OCI-M2 (cell line): ENCODE data around the gene PPM1E.
"Not testable (repeated sequence)": the region's sequence is repeated elsewhere in the genome, so short reads cannot be mapped to it uniquely, and the experiment has no call there.

Experiments
- DNase-seq: peaks from one replicate; lab custom pipeline; 2025; ENCODE audit not compliant: unreplicated experiment; lab: John Stamatoyannopoulos, UW

The PPM1E gene

DNA sequence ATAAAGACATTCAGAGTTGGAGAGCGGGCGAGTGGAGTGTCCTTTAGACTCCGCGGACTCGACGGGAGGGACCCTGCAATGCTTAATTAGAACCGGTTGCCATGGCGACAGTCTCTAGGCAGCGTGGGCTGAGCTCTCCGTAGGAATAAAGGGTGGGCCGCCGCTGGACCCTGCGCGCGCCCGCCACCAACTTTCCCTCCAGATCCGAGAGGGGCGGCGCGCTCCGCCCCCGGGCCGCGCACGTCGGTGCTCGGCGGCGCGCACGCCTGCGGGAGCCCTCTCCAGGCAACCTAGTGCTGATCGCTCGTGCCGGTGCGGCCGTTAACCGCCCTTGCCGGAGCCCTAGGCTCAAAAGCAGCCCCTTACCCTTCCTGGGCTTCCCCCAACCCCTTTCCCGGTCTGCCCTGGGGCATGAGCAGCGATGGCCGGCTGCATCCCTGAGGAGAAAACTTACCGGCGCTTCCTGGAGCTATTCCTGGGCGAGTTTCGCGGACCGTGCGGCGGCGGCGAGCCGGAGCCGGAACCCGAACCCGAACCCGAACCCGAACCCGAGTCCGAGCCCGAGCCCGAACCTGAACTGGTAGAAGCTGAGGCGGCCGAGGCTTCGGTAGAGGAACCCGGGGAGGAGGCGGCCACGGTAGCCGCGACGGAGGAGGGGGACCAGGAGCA is at the start of gene PPM1E:
Gene PPM1E (plus strand): TSS at position 278 of the 669 bp plus-strand sequence.
- no peak for DNase-seq

DNA sequence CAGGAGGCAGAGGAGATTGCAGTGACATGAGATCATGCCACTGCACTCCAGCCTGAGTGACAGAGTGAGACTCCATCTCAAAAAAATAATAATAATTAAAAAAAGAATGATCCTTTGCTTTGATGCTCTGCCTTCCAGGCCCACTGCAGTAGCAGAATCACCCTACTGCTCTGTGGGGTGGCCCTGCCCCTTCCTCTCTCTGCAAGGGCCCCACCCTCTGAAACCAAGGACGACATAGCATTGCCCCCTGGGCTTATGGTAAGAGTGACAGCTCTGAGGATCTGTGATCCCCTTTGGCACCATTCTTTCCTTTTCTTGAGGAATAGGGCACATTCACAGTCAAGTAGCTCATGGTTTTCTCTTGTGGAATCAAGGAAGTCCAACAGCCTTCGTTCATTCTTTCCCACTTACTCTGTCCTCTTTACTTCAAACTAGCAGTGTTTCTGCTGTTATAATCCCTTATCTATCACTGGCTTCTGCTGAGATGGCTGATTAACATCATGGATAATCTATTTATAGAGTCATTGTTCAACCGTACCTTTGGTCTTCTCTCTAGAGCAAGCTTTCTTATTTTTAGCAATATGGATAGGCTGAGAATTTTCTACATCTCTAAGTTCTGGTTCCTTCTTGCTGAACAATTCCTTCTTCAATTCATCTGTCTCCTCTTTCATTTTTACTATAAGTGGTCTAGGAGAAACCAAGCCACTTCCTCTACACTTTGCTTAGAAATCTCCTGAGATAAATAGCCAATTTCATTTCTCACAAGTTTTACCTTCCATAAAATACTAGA is 49.1 kb upstream of the PPM1E start:
- no peak for DNase-seq

DNA sequence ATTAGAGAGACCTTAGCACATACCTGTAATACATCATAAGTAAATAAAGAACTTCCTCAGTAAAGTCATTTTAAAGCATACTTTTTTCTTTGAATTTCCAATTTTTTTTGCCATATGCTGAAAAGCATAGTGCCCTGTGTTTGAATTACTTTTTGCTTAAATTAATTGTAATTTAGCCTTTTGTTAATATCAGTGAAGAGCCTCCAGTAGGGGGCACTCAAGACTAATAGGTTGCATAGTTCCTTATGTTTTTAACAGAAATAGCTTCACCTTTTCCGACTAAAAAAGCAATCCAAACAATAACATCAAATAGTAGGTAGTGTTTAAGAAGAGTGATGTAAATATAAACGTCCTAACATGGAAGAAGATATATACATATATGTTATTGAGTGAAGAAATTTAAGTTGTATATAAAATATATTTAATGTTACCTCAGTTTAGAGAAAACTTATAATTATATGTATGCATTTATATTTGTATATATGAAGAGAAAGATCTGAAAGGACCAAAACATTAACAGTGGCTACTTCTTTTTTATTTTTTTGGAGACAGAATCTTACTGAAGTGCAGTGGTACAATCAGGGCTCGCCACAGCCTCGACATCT is 44.6 kb upstream of the PPM1E start:
- DNase-seq: no peak

DNA sequence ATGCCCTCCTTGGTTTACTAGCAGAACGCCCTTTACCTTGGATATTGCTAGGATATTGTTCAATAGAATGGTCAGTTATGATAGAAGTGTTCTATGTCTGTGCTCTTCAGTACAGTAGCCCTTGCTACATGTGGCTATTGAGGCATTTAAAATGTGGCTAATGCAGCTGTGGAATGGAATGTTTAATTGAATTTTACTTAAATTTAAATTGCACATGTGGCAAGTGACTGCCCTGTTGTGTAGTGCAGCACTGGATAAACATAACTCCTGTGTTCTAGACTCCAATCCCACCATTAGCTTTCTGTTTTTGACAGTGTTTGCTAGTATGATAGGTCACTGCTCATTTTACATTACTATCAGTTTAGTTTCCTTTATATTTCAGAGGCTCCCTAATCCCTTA is 33.4 kb upstream of the PPM1E start:
- no peak for DNase-seq

DNA sequence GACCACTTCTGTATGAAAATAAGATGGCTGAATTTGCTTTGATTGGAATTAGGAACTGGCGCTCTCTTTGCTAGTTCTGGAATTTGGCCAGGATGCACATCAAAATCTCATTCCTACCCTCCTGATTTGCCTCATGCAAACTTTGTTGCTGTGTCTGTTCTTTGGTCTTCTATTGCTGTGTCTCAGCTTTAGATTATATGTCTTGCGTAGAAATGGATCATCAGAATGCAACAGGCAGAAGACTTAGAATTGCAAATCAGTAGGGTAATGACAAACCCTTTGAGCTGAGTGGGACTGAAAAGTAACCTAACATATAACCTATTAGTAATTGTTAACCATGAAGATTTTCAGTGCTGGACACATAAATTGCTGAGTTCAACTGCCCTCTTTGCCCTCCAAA is 33.0 kb upstream of the PPM1E start:
- DNase-seq: no peak

DNA sequence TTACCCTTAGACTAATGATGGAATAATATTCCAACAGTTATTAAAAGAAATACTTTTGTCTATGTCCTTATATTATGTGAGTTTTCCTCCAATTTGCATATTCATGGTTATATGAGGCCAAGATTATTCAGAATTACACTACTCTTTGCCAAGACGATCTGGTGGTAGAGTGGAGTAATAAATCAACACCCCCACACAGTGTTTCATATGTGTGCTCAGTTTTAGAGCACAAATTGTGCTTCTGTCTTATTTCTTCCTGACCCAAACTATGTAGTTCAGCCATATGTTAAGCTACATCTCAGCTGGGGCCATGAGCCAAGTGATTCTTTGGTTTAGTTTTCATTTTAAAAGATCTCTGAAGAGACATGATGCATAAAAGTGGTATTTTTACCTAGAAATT is 26.9 kb upstream of the PPM1E start:
- no peak for DNase-seq

DNA sequence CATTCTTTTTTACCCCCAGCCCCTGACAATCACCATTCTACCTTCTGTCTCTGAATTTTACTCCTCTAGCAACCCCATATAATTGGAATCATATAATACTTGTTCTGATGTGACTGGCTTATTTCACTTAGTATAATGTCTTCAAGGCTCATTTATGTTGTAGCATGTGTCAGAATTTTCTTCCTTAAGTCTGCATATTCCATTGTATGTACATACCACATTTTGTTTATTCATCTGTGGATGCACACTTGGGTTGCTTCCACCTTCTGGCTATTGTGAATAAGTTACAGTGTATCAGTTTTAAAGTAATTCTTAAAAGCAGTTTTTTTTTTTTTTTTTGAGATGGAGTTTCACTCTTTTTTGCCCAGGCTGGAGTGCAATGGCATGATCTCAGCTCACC is 24.7 kb upstream of the PPM1E start:
- DNase-seq: no peak

DNA sequence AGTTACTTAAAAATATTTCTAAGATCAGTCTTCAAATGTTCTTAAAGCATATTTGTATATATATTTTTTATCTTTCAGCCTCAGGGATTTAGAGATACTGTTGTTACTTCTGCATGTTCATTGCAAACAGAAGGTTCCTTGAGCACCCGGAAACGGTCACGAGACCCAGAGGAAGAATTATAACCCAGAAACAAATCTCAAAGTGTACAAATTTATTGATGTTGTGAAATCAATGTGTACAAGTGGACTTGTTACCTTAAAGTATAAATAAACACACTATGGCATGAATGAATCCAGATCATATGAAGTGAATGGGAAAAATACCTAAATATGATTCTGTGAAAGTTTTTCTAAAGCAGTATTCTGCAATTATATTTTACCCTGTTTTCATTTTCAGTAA is 21.6 kb upstream of the PPM1E start:
- no peak for DNase-seq

DNA sequence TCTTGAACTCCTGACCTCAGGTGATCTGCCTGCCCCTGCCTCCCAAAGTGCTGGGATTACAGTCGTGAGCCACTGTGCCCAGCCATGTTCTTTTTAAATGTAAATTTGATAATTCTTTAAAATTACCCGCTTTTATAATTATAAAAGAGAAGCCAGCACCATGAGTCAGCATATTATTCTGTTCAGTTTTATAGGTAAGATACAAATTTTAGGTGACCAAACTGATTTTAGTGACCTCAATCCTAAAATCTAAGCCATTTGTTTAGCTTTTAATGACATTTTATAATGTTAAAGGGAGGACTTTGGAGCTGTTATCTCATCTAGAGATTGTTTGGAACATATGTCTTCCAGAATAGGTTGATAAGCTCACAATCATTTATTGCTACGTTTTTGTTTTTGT is 20.8 kb upstream of the PPM1E start:
- no peak for DNase-seq

DNA sequence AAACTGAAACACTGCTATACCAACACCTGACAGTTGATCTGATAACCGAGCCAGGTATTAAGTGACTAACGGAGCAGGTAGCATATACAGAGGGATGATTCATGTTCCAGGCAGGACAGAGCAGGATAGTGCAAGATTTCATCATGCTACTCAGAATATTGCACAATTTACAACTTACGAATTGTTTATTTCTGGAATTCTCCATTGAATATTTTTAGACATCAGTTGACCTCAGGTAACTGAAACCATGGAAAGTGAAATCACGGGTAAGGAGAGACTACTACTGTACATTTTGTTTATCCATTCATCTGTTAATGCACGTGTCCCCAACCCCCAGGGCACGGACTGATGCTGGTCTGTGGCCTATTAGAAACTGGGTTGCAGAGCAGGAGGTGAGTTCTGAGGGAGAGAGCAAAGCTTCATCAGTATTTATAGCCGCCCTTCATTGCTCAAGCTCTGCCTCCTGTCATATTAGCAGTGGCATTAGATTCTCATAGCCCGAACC is 14.5 kb upstream of the PPM1E start:
- no peak for DNase-seq

DNA sequence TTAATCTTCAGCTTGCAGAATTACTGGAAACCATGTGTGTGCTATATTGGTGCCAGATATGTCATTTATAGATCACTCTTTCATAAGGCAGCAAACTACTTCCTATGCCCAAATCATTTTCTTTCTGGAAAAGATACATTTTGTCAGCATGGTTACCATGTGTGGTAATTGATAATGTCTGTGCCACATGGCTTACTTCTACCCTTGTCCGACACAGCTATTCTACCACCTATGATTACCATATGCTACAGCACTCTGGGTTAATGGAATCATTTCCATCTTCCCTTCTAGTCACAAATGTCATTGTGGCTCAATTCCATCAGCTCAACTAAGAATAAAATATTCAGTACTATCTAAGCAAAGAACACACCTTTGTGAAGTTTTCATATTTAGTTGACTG is 8.0 kb upstream of the PPM1E start:
- DNase-seq: no peak

DNA sequence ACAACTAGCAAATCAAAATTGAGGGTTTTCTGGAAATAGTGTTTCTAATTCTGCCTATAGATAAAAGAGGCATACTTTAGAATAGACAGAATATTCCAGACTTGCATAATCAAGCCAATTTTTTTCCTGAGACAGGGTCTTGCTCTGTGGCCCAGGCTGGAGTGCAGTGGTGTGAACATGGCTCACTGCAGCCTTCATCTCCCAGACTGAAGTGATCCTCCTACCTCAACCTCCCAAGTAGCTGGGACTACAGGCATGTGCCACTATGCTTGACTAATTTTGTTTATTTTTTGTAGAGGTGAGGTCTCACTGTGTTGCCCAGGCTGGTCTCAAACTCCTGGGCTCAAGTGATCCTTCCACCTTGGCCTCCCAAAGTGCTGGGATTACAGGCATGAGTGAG is 6.0 kb upstream of the PPM1E start:
- DNase-seq: not testable (repeated sequence)

DNA sequence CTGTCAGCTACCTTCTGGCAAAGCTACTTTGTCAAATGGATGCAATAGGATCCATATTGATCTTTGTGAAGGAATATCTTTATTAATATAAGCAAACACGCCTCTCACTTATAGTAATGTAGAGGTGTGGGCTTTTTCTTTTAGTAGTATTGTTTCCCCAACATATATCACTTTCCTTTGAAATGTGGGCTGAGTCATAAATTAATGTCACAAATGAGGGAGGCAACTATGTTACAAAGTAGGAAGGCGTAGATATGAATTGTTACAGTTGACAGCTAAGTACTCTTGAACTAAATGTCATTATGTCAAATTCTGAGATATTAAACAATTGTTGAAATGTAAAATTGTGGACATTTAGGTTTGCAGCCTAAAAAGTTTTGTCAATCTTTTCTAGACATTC is 2.6 kb upstream of the PPM1E start:
- no peak for DNase-seq

DNA sequence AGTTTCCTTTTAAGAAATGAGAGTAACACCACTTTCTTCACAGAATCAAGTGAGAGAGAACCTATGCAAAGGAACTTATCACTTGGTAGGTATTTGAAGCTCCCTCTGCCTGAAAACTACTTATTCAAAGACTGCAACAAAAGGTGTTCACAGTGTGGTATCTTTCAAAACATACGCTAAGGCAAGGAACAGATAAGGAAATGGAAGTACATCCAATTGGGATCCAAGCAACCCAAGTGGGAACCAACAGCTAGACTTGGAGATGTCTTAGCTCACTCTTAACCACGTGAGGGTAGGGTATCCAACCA is 431 bp upstream of the PPM1E start:
- no peak for DNase-seq

DNA sequence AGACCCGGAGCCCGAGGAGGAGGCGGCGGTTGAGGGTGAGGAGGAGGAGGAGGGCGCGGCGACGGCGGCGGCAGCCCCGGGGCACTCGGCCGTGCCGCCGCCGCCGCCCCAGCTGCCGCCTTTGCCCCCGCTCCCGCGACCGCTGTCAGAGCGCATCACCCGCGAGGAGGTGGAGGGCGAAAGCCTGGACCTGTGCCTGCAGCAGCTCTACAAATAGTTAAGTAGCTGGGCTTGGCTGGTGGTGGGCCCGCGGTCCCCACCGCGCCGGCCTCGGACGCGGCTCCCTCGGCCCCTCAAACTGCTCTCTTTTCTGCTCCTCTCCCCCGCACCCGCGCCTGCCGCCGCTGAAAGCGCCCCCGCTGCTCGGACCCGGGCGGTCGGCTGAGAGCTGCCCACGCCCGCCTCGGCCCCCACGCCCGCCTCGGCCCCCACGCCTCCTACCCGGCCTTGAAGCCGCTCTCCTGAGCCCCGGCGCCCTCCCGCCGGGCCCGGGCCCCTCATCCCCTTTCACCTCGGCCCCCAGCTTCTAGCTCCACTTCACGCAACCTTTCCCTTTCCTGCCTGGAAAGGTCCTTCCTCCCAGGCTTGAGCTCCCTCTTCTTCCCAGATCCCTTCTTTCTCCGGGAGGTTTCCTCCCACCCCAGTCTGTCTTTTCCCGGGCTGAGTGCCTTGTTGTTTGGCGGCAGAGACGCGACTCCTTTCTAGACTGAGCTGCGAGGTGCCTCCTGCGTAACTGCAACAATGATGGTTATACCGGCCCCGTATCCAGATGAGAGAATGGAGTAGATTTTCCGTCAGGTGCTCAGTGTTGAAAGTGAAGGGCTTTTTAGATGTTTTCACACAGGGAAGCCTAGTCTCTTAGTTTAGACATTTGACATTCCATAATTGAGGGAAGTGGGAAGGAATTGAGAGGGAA is 850 bp downstream of the PPM1E start:
- no peak for DNase-seq

DNA sequence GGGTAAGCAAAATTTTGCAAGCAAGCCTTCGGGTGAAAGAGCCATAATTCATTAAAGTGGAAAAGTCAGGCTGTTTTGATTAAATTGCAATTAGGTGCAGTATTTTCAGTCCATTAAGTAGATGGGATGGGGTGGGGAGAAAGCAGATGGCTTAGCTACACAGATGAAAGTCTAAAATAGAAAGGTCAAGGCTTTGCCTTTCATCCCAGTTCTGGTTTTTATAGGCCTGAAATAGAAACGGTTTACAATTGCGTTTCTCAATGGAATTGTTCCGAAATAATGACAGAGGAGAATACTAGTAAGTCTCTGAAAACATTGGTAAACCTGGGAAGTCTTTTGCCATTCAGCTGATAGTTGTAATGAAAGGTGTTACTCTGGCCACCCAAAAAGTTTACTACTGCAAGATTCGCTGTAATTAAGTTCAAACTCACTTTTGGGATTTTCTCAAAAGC is 1.5 kb downstream of the PPM1E start:
- DNase-seq: no peak

DNA sequence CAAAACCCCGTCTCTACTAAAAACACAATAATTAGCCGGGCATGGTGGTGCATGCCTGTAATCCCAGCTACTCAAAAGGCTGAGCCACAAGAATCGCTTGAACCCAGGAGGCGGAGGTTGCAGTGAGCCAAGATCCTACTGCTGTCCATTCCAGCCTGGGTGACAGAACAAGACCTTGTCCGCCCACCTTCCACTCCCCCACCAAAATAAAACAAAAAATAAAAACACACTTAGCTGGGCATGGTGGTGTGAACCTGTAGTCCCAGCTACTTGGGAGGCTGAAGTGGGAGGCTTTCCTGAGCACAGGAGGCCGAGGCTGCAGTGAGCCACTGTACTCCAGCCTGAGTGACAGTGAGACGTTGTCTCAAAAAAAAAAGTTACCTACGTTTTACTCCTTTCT is 3.2 kb downstream of the PPM1E start:
- no peak for DNase-seq

DNA sequence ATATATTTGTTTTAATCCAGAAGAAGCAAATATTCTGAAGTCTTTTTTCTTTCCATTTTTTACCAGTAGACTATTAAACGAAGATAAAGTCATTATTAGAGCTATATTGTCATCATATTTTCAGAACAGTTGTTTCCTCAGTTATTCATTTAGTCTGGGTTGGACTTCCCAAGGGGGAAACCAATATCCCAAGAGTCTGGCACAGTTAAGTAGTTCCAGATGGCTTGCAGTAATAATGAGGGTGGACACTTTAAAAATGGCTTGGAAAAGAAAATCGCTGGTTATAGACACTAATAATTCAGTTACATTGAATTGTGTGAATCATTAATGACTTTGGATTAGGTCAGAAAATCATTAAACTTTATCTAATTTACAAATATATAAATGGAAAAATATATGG is 3.9 kb downstream of the PPM1E start:
- no peak for DNase-seq

DNA sequence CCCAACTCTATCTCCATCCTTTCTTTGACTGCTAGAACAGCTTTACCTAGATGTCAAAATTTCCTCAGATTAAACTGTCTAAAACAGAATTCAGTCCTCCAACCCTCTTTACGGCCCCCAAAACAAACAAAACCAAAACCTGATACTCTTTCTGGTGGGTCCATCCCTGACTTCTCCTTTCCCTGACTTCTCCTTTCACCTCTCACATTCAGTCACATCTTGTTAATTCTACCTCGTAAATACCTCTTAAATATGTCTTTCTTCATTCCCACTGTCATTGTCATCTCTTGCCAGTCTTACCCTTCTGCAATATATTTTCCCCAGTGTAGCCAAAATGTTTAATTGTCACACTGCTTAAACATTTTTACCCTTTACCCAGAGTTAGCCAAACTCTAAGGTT is 4.6 kb downstream of the PPM1E start:
- no peak for DNase-seq

DNA sequence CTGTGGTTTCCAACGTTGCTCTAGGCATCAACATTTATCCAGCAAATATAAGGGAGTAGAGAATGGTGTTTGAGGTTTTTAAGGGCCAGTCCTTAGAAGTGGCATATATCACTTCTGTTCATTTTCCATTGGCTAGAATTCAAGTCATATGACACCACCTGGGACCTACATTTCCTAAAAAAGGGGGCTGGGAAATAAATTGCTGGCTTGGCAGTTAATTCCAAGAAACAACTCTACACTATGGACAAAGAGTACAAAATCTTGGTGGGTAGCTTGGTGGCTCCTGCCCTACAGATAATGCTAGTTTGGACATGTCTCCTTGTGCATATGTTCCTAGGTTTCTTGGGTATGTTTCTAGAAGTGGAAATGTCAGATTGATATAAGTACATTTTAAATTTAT is 7.6 kb downstream of the PPM1E start:
- DNase-seq: no peak

DNA sequence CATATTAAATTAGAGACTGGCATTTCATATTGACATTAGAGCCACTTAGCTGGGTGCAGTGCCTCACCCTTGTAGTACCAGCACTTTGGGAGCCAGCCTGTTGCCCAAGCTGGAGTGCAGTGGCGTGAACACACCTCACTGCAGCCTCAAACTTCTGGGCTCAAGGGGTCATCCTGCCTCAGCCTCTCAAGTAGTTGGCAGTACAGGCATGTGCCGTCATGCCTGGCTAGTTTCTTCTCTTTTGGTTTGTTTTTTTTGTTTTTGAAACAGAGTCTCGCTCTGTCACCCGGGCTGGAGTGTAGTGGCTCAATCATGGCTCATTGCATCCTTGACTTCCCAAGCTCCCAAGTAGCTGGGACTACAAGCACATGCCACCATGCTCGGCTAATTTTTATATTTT is 8.7 kb downstream of the PPM1E start:
- no peak for DNase-seq
